NCI-H446 (cell line): ENCODE data around the gene CD83.

Experiments
- DNase-seq, 2 experiments: peaks; one replicate each; lab custom pipeline; 2025; lab: John Stamatoyannopoulos, UW

Gene CD83

DNA sequence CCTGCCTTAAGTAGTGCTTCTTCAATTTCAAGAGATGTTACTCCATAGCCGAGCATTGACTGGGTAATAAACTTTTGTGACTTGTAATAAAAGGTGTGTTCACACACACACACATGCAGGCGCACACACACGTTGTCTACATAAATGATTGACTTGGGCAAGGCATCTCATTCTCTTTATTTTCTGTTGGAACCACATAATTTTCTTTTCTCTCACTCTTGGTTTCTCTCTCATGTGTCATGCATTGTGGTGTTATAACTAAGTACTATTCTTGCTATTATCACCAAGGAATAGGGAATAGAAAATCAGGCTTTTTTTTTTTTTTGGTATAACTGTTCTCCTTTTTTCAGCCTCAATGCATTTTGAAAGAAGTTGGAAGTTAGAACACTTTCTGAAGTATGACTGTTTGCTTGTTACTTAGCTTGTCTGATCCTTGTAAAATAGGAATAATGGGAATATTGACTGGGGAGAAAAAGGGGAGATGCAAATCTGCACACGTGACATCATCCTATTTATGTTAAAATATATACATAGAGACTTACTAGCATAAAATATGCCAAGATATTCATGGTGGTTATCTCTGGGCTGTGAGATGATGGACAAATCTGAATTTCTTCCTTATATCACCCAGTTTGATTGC is 26.1 kb upstream of the CD83 start:
- no peak for DNase-seq

DNA sequence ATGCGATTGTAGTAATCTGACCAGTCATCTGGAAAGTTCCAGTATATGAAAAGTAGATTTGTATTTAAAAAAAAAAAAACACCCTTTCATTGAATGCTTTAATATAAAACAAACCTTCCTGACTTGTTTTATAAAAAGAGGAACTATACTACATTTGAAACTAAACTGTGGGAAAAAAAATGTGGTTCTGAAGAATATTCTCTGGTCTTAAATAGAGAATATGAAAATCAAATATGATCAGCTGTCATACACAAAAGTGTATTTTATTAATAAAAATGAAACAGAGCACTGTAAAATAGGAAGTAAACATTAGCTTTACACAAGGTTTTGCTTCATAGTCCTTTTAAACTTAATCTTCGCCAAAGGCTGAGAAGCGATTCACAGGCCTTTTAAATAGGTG is 25.3 kb upstream of the CD83 start:
- no peak for DNase-seq

DNA sequence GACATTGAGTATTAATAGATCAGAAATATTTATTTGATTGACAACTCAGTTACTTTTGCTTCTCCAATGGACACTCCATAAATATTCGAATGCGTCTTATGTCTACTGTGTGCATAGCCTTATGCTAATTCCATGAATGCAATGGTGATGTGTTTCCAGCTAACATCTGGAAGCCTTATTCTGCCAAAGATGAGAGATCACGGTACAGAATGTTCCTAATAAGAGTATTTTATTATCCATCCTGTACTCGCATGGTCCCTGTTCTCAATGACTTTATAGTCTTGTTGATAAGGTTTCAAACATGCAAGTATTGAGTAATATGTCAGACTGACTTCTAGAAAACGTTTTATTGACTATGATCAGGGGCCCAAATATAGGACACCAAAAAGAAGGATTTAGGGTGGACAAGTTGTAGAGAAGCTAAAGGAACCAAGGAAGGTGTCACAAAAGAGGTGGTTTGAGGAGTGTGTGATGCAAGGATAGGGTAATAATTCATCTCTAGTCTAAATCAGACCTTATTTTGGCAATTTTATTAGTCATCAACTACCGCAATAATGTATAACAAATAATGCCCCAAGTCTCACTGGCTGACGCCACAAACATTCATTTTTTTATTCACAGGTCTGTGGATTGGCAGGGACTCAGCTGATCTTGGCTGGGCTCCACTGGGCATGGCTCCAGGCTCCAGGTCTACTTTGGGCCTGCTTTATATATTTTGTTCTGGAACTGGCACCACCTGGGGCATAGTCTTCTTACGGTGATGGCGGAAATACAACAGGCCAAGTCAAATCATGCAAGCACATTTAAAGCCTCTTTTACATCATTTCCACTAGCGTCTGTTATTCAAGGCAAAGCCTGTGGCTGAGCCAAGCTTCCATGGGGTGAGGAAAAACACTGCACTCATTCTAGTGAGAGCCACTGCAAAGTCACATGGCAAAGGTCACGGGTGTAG is 24.5 kb upstream of the CD83 start:
- peak in 1 of 2 experiments; percentile 49 for DNase-seq

DNA sequence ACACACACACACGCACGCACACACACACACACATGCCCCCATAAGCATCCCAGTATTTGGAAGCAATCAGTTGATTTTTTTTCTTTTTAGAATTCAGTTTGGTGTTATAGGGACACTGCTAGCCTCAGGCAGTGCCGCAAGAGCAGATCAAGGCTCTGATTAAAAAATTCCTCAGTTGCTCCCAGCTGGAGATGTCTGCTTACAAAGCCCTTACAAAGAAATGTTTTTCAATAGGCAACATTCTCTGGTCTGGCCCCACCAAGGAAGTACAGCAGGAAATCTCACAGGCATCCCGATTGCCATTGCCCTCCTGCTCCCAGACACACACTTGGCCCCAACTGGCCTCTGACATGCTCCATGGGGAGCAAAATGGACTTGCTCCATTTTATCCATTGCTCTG is 22.9 kb upstream of the CD83 start:
- no peak for DNase-seq

DNA sequence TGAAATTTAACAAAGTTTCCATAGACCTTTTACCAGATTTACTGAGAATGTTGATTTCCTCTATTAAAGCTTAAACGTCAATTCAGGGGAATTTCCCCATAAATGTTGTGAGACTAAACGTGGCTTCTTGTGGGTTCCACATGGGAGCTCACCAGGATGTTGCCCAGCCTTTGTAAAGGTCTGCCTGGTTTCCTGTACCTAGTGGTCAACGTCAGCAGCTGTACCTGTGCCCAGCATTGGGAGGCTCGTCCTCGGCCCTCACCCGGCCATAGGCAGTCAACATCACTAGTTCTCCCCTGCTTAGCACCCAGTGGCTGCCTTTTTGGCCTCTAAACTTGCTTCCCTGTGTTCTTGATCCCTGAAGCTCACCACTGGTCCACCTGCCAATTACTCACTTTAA is 22.1 kb upstream of the CD83 start:
- no peak for DNase-seq

DNA sequence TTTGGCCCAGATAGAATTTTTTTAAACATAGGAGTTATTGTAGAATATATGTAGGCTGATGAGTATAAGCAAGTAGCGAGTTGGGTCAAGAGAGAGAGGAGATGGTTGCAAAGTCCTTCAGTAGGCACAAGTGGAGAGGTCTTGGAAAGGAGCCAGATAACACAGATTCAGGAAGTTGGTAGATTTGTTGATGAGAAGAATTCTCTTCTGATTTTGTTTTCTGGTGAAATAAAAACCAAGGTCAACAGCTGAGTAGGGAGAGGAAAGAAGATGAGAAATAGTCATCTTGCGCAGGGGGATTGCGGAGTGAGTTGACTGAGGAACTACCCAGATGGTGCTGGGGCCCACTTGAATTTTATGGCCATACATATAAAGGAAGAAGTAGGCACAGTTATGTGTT is 17.4 kb upstream of the CD83 start:
- DNase-seq, result no peak

DNA sequence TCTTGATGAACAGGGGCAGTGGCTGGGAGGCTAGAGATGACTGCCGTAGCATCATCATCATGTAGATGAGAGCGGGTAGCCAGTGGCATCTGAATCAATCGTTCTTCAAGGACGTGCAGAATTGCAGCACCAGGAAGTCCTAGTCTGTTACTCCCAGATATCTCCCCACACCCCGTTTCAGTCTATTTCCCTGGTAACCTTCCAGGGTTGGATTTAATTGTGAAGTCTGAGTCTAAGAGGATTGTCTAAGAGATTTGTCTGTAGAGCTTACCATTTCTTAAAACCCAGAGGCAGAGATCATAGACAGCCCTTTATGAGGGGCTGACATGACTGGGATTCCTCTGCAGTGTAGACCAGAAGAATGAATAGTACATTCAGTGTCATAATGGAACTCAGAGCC is 16.6 kb upstream of the CD83 start:
- DNase-seq, result no peak

DNA sequence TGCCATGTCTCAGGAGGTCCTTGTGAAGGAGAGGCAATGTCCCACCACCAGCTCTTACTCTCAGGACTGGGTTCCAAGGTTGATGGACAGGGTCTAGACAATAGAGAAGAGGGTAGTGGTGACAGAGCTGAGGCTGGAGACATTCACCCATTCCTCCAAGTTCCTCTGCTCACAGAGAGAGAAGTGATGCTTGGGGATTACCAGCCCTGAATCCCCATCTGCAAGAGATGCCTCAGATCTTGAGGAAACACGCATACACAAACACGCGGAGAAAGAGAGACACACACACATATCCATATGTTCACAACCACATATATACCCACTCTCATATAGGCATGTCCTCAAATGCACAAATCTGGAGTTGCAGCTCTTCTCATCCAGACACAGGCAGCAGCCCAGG is 15.2 kb upstream of the CD83 start:
- no peak for DNase-seq

DNA sequence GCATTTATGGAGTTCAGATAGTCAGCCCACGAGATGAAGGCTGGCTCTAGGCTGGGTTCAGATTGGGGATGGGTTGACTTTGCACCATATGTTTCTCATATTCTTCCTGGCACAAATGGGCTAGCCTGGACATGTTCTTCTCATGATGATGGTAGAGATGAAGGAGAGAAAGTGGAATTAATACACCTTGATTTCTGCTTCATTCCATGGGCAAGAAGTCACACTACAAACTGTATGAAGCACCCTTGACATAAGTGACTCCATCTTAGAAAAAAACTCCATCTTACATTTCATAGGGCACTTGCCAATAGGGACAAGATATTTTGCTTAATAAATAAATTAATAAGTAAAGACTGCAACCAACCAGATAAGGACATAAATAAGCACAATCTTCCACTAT is 12.0 kb upstream of the CD83 start:
- DNase-seq, result no peak

DNA sequence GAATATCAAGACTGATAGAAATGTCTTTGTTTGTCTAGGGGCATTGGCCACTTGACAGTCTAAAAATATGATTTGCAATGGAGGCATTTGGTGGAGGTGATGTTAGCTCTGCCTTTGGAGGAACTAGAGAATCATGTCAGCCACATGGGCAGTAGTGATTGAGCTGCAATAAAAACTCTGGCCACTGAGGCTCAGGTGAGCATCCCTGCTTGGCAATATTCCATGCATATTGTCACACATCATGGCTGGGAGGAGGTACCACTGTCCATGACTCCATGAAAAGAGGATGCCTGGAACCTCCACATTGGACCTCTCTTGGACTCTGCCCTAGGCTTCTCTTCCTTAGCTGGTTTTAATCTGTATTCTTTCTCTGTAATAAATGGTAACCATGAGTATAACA is 10.6 kb upstream of the CD83 start:
- no peak for DNase-seq

DNA sequence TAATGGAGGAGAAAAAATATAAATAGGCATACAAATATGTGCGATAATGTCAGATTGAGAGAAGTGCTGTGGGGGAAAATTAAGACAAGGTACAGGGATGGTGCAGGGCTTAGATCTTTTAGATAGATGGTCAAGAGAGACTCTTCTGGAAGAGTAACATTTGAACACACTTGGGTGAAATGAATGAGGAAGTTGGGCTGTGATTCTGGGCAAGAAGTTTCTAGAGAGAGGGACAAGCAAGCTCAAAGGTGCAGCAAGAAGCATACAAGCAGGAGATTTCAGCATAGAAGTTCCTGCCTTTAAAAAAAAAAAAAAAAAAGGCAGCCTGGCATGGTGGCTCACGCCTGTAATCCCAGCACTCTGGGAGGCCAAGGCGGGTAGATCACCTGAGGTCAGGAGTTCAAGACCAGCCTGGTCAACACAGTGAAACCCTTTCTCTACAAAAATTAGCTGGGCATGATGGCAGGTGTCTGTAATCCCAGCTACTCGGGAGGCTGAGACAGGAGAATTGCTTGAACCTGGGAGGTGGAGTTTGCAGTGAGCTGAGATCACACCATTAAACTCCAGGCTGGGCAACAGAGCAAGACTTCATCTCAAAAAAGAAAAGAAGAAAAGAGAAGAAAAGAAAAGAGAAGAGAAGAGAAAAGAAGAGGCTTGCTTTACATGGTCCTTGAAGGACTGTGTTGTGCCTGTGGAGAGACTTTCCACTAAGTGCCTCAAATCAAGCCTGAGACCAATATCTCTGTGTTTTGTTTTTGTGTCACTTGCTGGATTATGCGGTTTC is 9.7 kb upstream of the CD83 start:
- DNase-seq, result no peak

DNA sequence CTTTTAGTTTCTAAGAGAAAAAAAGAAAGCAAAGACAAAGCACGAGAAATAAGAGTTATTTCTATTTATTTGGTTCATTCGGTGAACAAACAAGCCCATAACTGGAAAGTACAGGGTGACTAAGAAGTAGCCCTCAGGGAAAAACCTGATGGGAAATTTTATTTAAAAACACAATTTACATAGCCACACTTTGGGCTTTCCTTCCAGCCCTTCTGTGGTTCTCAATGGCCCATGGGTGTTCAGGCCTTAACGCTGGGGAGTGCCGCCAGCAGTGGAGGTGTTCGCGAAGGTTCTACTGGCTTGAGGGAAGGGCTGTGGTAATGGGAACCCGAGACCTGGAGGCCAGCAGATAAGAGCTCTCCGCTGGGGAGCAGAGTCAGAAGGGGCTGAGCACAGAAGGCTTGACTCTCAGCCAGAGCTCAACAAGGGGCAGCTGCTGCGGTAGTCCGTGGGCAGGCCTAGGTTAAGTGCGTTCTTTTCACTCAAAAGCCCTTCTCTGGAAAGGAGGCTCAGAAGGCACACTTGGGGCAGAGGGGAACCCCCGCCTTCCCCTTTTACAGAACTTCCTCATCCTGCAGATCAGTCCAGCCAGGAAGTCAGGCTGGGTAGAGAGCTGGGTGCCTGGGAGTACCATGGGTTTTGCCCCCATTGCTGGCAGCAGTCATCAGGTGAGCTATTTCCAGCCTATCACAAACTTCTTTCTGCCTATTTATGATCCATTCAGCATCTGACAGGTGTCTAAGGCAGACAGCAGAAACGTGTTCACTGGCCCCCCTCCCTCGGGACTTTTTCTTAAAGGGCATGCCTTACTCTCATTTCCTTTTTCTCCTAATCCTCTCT is 8.8 kb upstream of the CD83 start:
- DNase-seq, result no peak

DNA sequence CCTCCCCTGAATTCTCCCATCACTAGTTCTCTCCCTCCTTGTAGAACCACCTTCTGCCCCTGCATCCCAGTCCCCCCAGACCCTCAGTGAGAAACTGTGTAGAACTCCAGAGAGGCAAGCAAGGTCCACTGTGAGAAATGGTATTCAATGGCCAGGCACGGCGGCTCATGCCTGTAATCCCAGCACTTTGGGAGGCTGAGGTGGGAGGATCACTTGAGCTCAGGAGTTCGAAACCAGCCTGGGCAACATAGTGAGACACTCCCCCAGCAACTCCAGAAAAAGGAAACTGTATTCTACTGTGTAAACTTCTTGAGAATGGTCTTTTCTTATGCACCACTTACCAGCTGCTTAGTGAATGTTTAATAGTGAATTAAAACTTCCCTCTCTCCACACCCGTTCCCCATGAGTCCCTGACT is 8.2 kb upstream of the CD83 start:
- DNase-seq, result no peak

DNA sequence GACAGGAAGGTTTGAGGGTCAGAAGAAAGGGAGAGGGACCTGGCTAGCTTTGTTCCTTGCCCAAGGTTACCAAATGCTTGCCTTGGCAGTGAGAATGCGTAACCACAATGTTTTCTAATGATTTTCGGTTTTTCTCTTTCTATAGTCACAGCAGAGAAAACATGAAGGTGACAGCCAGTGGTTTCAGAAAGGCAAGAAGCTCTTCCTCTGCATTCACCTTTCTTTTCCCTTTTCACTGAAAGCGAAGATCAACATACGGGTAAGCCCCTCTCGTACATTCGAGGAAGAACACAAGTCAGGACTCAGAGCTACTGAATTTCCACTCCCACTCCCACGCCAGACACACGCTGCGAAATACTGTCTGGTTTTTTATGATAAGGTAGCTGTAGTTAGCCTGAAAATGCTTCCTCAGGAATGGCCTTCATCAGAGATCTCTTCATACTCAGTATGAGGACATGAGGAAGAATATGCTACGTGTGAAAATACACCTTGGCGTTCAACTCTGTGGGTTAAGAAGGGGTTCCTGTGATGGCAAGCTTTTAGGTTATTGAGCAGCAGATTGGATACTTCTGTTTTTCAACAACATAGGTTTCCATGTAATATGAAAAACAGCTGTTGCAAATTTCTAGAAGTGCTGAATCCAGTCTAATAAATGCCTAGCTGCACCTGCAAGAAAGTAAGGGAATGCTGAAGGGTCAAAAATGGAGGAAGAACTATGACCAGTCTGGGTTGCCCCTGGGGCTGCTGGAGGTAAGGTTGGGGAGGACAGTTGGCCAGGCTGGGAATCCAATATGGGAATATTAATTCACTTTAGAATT is 7.4 kb upstream of the CD83 start:
- no peak for DNase-seq

DNA sequence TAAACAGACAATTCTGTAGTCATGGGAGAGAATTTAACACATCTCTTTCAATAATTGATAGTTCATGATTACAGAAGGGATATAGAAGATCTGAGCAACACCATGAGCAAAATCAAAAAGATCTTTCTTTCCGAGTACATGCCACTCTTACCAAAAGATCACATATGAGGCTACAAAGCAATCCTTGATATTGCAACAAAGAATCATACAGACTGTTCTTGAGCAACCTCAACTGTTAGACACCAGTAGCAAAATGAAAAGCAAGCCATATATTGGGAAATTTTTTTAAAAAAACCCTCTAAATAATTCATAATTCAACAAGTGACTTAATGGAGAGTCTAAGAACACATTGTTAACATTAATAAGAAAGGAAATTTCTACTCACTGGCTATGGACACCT is 3.6 kb upstream of the CD83 start:
- DNase-seq, result no peak

DNA sequence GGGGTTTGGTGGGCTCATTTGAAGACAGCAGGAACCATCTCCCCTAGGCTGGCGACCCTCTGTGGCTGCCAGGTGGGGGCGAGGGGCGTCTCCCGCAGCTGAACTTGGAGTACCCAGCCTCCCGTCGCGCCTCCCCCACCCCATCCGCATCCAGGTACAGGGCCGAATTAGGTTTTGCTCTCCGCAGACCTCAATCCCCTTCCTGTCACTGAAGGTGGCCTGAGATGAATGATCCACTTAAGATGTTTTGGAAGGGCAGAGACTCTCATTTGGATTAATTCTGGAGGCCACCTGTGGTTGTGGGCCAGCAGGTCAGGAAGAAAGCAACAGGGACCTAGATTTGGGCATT is 493 bp downstream of the CD83 start:
- no peak for DNase-seq

DNA sequence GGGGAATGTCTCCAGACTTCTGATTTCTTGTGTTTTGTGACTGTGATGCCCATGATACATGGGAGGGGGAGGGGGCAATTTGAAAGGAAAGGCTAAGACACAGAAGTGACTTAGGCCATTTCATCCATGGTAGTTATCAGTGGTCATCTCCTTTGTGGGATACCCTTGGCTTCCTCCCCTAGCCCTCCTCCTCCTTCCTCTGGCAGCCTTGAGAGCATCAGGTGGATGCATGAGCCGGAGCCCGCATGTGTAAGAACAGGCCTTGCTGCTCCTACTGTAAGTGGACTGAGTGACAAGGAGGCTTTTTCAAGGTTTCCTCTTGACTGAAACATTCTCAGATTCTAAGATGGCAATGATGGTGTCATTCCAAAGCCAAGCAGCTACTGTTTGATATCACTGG is 874 bp downstream of the CD83 start:
- DNase-seq, result no peak

DNA sequence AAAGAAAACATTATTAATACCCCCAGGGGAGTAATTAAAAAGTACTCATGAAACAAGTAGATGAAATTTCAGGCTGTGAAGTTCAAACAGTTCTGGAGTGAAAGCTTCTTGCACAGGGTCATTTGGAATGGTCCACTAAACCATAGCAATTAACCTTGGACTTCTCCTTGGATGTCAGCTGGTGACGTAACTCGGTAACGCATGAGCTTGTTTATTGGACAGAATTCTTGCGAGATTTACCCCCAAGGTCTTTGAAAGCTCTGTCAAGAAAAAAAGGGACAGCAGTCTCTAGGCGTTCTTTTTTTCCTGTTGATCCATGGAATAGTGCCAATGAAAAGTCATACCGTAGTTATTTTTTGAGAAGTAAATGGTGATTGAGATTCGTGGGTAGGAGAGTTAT is 2.2 kb downstream of the CD83 start:
- no peak for DNase-seq

DNA sequence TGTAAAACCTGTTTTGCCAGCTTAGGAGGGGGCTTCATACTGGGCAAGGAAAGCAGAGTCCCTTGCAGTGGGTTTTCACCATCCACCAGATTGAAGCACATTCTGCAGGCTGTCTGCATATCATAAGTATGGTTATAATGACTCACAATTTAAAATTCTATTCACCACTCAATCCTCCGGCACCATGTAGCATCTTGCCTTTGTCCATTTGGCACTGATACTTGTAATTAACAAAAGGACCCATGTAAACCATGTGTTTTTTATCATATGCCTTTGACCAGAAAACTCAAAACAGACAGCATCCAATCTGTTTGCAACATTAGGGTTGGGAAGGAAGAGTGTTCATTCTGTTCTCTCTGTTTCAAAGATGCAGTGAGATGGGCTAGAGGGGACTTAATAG is 3.0 kb downstream of the CD83 start:
- DNase-seq, result no peak

DNA sequence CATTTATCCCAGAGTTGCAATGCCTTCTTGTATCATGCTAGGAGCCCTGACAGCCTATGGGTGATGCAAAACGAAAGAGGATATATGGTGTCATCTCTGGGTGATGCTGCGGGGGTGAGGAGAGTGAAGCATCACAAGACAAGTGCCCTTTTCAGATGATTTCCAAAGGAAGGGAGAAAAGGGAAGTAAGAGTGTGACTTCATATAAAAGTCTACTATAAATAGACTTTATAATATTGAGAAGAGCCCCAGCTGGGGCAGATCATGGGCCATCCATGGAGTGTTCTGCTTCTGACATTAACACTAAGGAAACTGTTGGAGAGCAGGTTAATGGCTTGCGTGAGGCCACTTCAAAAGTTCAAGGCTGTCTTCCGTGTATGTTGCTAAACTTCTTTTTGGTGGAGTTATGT is 4.4 kb downstream of the CD83 start:
- DNase-seq, result no peak
